Measurements from ENCODE around the gene HOXC5. TPM values are rescaled to one million over a fixed set of nuclear protein-coding genes. Genes with fewer than 3 reads are reported as not detected.
A peak's percentile ranks its signal among the peaks of the same experiment; 100 is the strongest.

The HOXC5 gene
- total and polyA plus RNA-seq, 5 experiments from 2014 or later = not detected

GRCh38 chr12:54002915-54003389 lies 29.9 kb upstream of the HOXC5 start:
- Mint-ChIP-seq H3K9me3 (no peaks in the 10 kb centered on the region), H3K4me1 (peaks cover 19 to 41% (median 26%) of the 10 kb centered on the region in 4 donors), H3K4me3 (no peak overlapping the region), H3K27ac (peak overlapping the region in 1 of 10 donors; percentile 65), H3K36me3 (peaks cover 0 to 4% (median under 1%) of the 10 kb centered on the region in 3 donors), H3K27me3 (peaks cover 55 to 100% (median 84%) of the 10 kb centered on the region in 5 donors)
- POLR2A ChIA-PET = no interaction called here
- ATAC-seq = no peak
- no peak for DNase-seq

GRCh38 chr12:54003625-54004024 lies 29.2 kb upstream of the HOXC5 start:
- POLR2A ChIA-PET = interaction anchor here (0.7 kb wide), 1 partner anchor 104 kb away, joined by 3 read pairs; no protein-coding TSS in a partner anchor
- Mint-ChIP-seq H3K27me3 (peaks cover 51 to 100% (median 78%) of the 10 kb centered on the region in 5 donors), H3K4me3 (peak overlapping the region in 1 of 10 donors; percentile 35), H3K36me3 (peaks cover 0 to 3% (median 0%) of the 10 kb centered on the region in 3 donors), H3K4me1 (peaks cover 17 to 36% (median 25%) of the 10 kb centered on the region in 4 donors), H3K9me3 (no peaks in the 10 kb centered on the region), H3K27ac (peak overlapping the region in 1 of 10 donors; percentile 42)
- ATAC-seq (no peak), DNase-seq (peak in 1 of 10 donors; percentile 14)

- H3K36me3 Mint-ChIP-seq = no peaks in the 10 kb centered on the region
- ATAC-seq (no peak), DNase-seq (peak in 1 of 10 donors; percentile 13)
- peaks cover 19 to 40% (median 25%) of the 10 kb centered on the region in 4 donors for H3K4me1 Mint-ChIP-seq
- H3K9me3 Mint-ChIP-seq = no peaks in the 10 kb centered on the region
- peaks cover 47 to 100% (median 75%) of the 10 kb centered on the region in 5 donors for H3K27me3 Mint-ChIP-seq
- H3K4me3 Mint-ChIP-seq = no peak overlapping the region
- POLR2A ChIA-PET = interaction anchor here (0.7 kb wide), 1 partner anchor 104 kb away, joined by 3 read pairs; no protein-coding TSS in a partner anchor
- no peak overlapping the region for H3K27ac Mint-ChIP-seq
Measured at GRCh38 chr12:54004063-54004840, 28.6 kb upstream of the HOXC5 start.

- ATAC-seq = no peak
- H3K27ac Mint-ChIP-seq = peak overlapping the region in 2 of 10 donors; percentile 44 to 72
- DNase-seq = peak in 1 of 10 donors; percentile 38
- no peaks in the 10 kb centered on the region for H3K36me3 Mint-ChIP-seq
- POLR2A ChIA-PET = interaction anchor here (0.6 to 1.9 kb wide), 3 partner anchors 203 to 244 kb away, joined by 4 to 6 read pairs (median 6); no protein-coding TSS in a partner anchor
- no peaks in the 10 kb centered on the region for H3K9me3 Mint-ChIP-seq
- H3K4me3 Mint-ChIP-seq = peak overlapping the region in 5 of 10 donors; percentile 5 to 92 (median 73)
- H3K4me1 Mint-ChIP-seq = peaks cover 17 to 40% (median 26%) of the 10 kb centered on the region in 4 donors
- H3K27me3 Mint-ChIP-seq = peaks cover 49 to 100% (median 79%) of the 10 kb centered on the region in 5 donors
Measured at GRCh38 chr12:54004841-54005530, 27.9 kb upstream of the HOXC5 start.

GRCh38 chr12:54005531-54005852 lies 27.4 kb upstream of the HOXC5 start:
- H3K4me3 Mint-ChIP-seq = peak overlapping the region in 6 of 10 donors; percentile 5 to 92 (median 78)
- H3K36me3 Mint-ChIP-seq = no peaks in the 10 kb centered on the region
- DNase-seq (peak in 1 of 10 donors; percentile 36), ATAC-seq (no peak)
- POLR2A ChIA-PET = interaction anchor here (0.6 to 1.9 kb wide), 4 partner anchors 27 to 244 kb away, joined by 4 to 6 read pairs (median 5); partner anchors contain the start of gene HOXC5
- H3K27ac Mint-ChIP-seq = peak overlapping the region in 2 of 10 donors; percentile 44 to 72
- peaks cover 17 to 40% (median 24%) of the 10 kb centered on the region in 4 donors for H3K4me1 Mint-ChIP-seq
- peaks cover 48 to 100% (median 81%) of the 10 kb centered on the region in 5 donors for H3K27me3 Mint-ChIP-seq
- no peaks in the 10 kb centered on the region for H3K9me3 Mint-ChIP-seq

- Mint-ChIP-seq H3K4me3 (peak overlapping the region; percentile 71 to 92 (median 82)), H3K4me1 (peaks cover 20 to 42% (median 24%) of the 10 kb centered on the region in 4 donors), H3K27me3 (peaks cover 51 to 100% (median 84%) of the 10 kb centered on the region in 5 donors), H3K36me3 (no peaks in the 10 kb centered on the region), H3K9me3 (no peaks in the 10 kb centered on the region), H3K27ac (peak overlapping the region in 2 of 10 donors; percentile 57 to 72)
- peak; percentile 79 to 82 for ATAC-seq
- DNase-seq = peak; percentile 66 to 93 (median 82)
- POLR2A ChIA-PET = interaction anchor here (0.6 to 1.9 kb wide), 6 partner anchors 11 to 243 kb away, joined by 3 to 6 read pairs (median 4); partner anchors contain the start of gene HOXC5
Measured at GRCh38 chr12:54005853-54006558, 26.8 kb upstream of the HOXC5 start.

- H3K4me3 Mint-ChIP-seq = peak overlapping the region; percentile 71 to 92 (median 82)
- H3K4me1 Mint-ChIP-seq = peaks cover 25 to 49% (median 31%) of the 10 kb centered on the region in 4 donors
- DNase-seq = peak in 1 of 10 donors; percentile 53
- no peak for ATAC-seq
- H3K9me3 Mint-ChIP-seq = no peaks in the 10 kb centered on the region
- peaks cover 0 to 2% (median 0%) of the 10 kb centered on the region in 3 donors for H3K36me3 Mint-ChIP-seq
- POLR2A ChIA-PET = interaction anchor here (0.6 to 1.9 kb wide), 4 partner anchors 11 to 201 kb away, joined by 3 to 6 read pairs (median 4); partner anchors contain the start of gene HOXC5
- H3K27ac Mint-ChIP-seq = peak overlapping the region in 2 of 10 donors; percentile 57 to 72
- peaks cover 56 to 100% (median 85%) of the 10 kb centered on the region in 5 donors for H3K27me3 Mint-ChIP-seq
Measured at GRCh38 chr12:54006559-54007220, 26.2 kb upstream of the HOXC5 start.

GRCh38 chr12:54007538-54008259 lies 25.2 kb upstream of the HOXC5 start:
- peak overlapping the region in 1 of 10 donors; percentile 13 for H3K27ac Mint-ChIP-seq
- H3K27me3 Mint-ChIP-seq = peaks cover 55 to 100% (median 81%) of the 10 kb centered on the region in 5 donors
- ATAC-seq = no peak
- POLR2A ChIA-PET = interaction anchor here (2.2 kb wide), 1 partner anchor 199 kb away, joined by 5 read pairs; no protein-coding TSS in a partner anchor
- H3K36me3 Mint-ChIP-seq = peaks cover 0 to 2% (median 0%) of the 10 kb centered on the region in 3 donors
- peak in 1 of 10 donors; percentile 32 for DNase-seq
- H3K4me1 Mint-ChIP-seq = peaks cover 22 to 51% (median 31%) of the 10 kb centered on the region in 4 donors
- peak overlapping the region in 5 of 10 donors; percentile 7 to 88 (median 14) for H3K4me3 Mint-ChIP-seq
- no peaks in the 10 kb centered on the region for H3K9me3 Mint-ChIP-seq

DNA sequence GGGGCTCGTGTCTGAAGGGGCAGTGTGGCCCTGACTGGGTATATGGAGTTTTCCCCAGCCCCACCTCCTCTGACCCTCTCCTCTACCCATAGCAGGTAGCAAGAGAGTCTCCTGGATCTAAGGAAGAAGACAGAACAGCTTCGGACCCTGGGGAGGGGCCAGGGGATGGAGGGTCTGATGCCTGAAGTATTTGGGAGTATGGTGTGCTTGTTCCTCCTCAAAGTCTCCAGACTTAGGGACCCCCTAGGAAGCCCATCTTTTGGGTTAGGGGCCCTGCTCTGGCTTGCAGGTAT lies 24.6 kb upstream of the HOXC5 start:
- POLR2A ChIA-PET = interaction anchor here (1.2 to 2.2 kb wide), 2 partner anchors 181 to 198 kb away, joined by 3 to 5 read pairs; partner anchors contain the start of gene SMUG1
- Mint-ChIP-seq H3K4me1 (peaks cover 24 to 51% (median 31%) of the 10 kb centered on the region in 4 donors), H3K9me3 (no peaks in the 10 kb centered on the region), H3K4me3 (peak overlapping the region in 6 of 10 donors; percentile 12 to 32 (median 21)), H3K27ac (peak overlapping the region in 1 of 10 donors; percentile 13), H3K36me3 (peaks cover 0 to 4% (median 0%) of the 10 kb centered on the region in 3 donors), H3K27me3 (peaks cover 54 to 100% (median 80%) of the 10 kb centered on the region in 5 donors)
- no peak for ATAC-seq
- DNase-seq = peak in 1 of 10 donors; percentile 36

GRCh38 chr12:54009171-54010052 lies 23.4 kb upstream of the HOXC5 start:
- peak in 1 of 10 donors; percentile 62 for DNase-seq
- Mint-ChIP-seq H3K9me3 (no peaks in the 10 kb centered on the region), H3K36me3 (peaks cover 0 to 7% (median 0%) of the 10 kb centered on the region in 3 donors), H3K27ac (peak overlapping the region in 2 of 10 donors; percentile 25 to 90), H3K4me3 (peak overlapping the region; percentile 42 to 85 (median 79)), H3K4me1 (peaks cover 24 to 57% (median 33%) of the 10 kb centered on the region in 4 donors), H3K27me3 (peaks cover 53 to 100% (median 80%) of the 10 kb centered on the region in 5 donors)
- POLR2A ChIA-PET = interaction anchor here (0.6 to 2.2 kb wide), 8 partner anchors 8 to 547 kb away, joined by 3 to 7 read pairs (median 4); partner anchors contain the start of gene SMUG1
- peak; percentile 40 to 52 for ATAC-seq

Data from naive thymus-derived CD8-positive, alpha-beta T cell (primary cell).